DLD1 (cell line): ENCODE measurements around the gene RTRAF.

Source experiments
- in situ Hi-C: cut with HindIII; loops from 2 replicates; pipeline ENCODE4 v1.10.0; 2017; ENCODE audit warnings: low sequenced_read_pairs

The RTRAF gene

DNA sequence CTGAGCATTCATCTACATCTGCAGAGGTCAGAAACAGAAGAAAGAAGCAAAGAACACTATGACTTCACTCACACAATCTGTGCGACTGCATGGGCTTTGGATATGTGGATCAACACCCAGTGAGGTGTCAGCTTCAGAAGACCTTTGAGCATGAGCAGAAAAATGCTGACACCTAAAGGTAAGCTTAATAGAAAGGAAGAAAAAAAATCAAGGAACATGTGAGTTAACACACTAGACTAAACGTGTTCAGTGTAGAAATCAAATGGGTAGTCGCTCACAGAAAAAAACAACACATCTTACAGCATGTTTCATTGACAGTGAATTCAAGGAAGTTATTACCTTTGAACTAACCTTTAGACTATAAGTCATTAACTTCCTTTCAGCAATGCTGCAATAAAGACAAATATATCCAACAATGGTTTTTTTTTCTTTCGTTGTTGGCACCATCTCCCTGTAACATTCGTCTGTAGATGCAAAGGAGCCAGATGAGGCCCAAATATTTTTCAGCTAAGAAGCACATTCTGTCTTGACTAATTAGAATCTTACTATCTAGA is 30.9 kb downstream of the RTRAF start:
- in situ Hi-C loops = no loop called here

DNA sequence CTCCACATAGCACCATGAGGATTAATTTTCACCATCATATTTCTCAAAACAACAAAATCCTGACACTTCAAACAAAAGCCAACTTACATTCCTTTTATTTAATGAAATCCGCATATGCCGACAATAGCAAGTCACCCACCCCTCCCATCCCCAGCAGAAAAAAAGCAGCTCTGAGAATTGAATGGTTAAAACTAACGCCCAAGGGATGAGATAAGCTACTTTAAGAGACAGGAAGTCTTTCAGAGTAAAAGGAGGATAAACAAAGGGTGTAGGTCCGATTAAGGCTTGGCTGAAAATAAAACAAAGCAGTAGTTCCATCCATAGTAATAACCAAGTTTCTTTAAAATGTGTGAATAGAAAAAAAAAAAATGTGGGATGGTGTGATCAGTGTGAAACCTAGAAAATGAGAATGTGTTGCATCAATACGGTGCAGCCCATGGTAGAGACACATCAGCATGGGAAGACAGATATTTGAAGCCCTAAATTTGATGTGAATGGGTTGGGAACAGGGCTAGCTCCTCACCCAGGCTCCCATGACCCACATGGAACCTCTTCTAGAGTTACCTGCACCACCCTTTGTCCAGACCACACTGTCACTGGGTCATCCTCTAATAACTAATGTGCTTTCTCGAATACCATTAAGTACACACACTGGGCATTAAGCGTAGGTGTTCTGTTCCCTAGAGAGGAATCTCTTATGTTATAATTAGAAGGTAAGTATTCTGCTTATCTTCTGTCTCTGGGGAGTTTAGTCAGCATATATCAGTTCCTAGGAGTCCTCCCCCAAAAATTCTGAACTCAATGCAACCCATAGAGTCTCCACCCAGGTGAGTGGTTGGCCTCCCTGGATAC is 31.7 kb downstream of the RTRAF start:
- in situ Hi-C loops = no loop called here

DNA sequence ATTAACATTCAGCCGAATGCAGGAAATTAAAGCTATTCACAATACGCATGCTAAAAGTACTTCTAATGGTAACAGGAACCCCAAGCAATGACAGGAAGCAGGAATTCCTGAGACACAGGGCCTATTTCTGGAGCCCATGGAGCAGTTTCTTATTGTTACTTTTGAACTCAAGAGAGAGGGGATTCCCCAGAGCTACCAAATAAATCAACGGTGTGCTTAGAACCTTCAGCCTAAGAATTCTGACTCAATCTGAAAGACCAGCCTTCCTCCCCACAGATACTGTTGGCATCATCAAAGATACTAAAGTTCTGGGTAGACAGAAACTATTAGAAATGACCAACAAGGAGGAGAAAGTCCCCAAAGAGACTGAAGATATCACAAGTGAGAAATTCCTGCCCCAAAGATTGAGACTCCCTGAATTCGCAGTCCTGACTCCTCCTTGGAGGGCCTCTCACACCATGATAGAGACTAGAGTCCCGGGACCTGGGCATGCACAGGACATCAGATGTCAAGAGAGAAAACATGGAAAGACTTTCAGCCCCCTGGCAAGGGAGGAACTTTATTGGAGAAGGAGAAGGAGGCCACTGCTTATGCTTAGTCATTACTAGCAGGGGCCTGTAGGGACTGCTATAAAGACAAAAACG is 32.7 kb downstream of the RTRAF start:
- in situ Hi-C loops = no loop called here

DNA sequence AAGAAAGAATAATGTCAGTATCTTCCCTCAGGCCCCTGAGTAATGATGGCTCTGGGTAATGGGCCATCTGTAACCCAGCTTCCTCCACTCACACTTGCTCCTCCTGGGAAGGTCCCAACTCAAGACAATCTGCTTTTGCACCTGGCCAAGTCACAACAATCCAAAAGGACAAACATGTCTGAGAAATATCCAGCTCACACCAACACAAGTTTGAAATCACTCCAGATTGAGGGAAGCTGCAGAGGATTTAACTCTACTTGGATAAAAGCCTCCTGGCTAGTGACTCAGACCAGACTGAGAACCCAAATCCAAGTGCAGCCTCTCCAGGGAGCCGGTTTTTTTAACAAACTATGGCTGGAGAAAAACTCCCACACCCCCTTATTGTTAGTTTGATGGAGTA is 34.2 kb downstream of the RTRAF start:
- in situ Hi-C loops = no loop called here

DNA sequence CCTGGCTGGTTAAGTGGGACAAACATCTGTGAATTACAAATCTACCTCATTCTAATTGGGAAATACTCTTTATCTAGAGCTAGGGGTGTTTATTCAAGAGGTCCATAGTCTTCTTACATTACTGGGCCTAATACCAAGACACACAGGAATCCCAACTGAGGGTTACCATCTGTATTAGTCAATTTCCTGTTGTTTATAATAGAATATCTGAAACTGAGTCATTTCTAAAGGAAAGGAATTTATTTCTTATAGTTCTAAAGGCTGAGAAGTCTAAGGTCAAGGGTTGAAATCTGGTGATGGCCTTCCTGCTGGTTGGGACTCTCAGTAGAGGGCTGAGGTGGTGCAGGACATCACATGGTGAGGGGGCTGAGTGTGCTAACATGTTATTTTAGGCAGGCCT is 36.0 kb downstream of the RTRAF start:
- in situ Hi-C loops = no loop called here

DNA sequence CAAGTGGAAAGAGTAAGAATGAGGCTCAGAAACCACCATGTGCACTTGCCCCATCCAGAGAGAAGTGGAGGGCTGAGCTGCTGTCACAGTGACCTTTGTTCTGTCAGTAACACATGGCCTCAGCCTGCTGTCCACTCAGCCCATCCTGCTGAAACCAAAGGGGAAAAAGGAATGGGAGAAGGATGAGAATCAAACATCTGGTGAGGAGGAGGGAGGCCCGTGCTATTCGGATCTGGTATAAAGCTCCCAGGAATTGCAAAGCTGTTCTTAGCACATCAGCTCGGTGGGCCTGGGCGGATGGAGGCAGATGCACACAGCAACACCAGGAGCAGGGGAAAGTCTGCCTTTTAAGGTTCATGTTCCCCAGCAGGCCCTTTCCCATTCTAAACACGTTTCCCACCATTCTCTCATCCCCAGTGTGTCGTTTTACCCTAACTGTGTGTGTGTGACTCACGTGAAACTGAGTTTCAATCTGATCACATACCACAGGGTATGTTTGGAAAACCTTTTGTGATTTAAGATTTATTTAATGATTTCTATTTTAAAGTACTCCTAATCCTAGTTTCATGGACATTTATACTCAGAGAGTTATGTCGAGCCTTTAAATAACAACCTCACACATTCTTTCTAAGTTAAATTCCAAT is 36.8 kb downstream of the RTRAF start:
- in situ Hi-C loops = no loop called here

DNA sequence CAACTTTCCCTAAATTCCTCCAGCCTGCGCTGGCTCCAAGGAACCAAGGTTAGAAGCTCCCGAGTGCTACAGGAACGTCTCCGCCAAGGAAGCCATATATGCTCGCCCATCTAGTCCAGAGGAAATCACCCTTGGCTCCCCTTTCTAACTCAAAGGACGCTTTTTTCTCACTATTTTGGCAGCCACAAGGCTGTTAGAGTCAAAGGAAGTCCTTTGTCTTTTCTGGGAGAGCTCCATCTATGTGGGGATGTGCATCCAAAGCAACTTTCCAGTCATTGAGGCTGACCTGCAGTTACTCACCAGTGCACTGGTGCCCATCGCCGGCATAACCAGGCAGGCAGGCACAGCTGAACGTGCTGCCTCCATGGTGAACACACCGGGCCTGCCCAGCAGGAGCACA is 37.6 kb downstream of the RTRAF start:
- in situ Hi-C loops = no loop called here

DNA sequence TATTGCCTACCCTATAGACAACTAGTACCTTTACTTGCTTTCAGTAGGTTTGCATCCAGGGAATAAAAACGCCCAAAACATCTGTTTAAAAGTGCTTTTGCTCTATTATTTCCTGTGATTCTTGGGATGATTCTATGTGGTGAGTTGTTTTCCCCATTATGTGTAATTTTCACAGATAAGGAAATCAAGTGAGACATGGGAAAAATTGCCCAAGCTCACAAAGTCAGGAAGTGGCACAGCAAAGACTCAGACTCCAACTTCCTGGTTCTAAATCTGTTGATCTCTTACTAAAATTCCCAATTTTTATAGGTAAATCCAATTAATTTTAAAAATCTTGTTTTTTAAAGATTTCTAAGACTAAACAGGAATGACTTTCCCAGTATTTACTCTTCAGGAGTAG is 40.5 kb downstream of the RTRAF start:
- in situ Hi-C loops = no loop called here

DNA sequence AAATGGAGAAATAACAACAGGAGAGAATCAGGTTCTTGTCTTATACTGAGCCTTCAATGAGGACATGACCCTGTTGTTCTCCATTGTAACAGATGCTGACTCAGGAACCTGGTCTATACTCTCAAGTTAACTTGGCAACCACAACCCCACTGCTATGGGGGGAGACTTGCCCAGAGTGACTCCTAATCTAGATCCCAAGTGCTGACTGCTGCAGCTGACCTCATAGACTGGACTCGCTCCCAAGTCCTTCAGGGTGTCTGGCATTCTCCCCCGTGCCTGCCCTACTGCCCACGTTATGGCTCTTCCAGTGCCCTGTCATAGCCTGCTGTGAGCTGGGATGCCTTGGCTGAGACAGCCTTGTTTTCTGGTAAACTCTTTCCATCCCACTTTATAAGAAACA is 42.4 kb downstream of the RTRAF start:
- in situ Hi-C loops = no loop called here

DNA sequence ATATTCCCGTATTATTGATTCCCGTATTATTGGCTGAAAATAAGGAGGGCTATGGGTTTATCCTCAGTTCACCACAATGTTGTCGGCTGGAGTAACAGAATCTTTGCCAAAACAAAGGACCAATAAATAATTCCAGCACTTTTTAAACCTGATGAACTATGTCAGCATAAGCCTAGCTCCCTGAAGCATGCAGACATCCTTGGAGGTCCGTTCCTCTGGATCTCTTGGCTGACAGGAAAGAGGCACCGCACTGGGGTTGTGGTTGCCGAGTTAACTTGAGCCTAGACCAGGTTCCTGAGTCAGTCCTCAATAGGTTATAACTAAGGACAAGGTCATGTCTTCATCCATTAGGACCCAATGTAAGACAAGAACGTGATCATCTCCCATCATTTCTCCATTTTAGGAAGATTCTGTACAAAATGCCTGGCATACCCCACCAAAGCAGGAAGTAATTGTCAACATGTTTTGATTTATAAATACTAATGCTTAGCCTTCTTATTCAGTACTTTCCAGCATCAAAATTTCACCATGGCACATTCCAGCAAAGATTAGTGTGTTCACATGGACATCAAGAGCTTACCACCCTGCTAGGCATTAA is 43.0 kb downstream of the RTRAF start:
- in situ Hi-C loops = no loop called here

DNA sequence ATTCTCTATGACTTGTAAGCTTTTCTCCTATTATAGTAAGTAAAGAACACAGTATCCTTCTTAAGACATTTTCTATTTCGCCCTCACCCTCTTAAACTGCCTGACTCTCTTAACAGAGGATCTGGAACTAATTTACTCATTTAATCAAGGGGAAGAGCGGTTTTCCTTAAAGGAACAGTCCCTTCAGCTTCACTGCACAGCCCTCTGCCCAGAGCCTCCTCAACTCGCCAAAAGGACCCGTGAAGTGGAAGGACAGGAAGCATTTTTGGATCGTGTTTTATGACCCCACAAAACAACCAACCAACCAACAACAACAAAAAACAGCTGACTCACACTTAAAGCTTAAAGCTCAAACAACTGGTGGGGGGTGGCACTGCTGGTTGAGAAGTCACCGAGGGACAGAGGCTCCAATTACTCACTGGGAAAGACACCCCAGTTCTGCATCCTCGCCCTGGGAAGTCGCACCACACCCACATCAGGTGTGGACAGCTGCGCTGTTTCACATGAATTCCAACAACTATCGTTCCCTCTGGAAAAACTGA is 43.8 kb downstream of the RTRAF start:
- in situ Hi-C loops = no loop called here

DNA sequence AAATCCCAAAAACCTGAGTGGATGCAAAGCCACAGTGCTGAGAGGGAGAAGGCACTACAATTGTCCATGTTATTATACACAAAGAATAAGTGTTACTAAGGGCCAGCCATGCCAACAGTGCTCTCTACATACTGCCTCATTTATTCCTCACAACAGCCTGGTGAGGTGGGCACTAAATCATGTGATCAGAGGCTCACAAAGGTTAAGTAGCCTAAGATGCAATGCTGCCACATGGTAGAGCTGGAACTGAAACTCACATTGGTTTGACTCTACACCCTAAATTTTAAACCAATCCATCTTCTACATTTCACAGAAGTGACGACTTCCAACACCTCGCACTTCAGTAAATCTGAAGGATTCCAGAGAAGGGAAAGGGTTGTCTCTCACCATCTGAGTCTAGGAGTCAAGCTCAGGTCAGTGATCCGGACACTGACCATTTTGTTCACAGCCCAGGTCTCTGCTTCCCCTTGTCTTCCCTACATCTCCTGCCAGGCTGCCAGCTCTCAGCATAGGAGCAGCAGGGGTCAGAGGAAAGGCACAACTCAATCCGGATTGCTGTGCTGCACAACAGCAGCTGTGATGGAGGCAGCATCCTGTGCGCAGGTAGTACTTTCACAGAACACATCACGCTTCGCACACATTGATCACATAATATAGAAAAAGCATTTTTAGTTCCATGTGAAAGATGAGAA is 49.9 kb downstream of the RTRAF start:
- in situ Hi-C loops = no loop called here

DNA sequence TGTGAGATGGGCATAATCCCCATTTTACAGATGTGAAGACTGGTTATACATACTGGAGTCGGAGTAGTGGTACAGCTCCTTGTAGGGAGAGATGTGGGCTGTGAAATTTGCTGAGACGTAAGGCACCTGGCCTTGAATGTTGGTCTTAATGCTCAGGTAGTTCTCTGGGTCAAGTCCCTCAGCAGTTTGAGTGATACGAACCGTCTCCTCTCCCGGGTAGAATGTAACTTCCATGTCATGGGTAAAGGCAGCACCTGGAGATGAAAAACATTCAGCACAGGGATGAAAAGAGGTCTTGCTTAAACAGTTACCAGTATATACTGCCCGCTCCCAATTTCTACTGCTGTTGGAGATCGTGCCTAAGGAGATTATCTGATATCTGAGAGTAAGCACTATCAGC is 51.3 kb downstream of the RTRAF start:
- in situ Hi-C loops = no loop called here

DNA sequence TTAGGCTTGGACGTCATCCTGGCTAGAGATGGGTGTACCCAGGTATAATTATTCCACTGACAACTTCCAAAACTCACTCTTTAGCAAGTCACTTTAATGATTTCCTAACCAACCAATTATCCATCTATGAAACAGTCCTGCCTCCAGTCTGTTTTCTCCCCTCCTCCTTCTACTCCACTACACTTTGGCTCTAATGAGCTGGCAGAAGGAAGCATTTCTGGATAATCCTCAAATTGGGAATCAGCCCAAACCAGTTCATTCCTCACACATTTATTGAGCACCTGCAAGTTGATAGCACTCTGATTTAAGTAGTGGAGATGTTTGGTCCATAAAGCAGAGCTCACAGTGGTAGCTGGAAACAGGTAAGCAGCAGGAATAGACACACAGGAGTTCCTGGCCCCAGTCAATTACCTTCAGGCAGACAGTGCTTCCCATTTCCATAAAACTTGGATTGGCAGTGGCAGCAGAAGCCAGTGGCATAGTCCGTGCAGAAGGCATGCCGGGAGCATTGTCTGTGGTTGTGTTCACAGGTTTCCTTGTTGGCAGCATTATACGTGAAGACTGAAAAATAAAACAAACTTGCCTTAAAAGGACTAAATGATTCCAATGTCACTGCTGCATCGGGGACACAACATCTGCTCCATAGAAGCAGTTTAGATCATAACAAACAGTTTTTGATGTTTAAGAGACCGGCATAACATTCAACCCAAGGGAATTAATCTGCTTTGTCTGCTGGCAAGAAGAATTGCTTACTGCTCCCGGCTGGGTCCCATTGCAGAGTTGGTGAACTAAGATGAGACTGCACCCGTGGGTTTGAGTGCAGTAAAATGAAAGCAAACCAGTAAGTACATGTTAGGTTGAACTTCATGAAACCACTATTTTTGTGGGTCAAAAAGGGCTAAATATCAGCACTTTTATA is 53.3 kb downstream of the RTRAF start:
- in situ Hi-C loops = no loop called here

DNA sequence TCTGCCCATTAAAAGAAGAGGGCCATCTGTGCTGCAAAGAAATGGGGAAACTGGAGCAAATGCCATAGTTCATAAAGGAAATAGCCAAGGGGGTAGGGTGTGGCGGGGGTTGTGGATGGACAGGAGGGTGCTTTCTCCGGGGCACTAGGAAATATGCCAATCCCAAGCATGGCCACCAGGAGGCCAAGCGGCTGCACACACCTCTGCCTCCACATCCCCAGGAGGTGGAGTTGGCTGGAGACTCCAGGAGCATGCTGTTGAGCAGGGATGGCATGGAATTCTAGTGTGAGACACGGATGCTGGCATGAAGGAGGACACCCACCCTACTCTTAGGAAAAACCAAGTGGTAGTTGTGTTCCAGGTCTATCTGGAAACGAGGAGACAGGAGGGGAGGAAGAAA is 54.3 kb downstream of the RTRAF start:
- in situ Hi-C loops = no loop called here

DNA sequence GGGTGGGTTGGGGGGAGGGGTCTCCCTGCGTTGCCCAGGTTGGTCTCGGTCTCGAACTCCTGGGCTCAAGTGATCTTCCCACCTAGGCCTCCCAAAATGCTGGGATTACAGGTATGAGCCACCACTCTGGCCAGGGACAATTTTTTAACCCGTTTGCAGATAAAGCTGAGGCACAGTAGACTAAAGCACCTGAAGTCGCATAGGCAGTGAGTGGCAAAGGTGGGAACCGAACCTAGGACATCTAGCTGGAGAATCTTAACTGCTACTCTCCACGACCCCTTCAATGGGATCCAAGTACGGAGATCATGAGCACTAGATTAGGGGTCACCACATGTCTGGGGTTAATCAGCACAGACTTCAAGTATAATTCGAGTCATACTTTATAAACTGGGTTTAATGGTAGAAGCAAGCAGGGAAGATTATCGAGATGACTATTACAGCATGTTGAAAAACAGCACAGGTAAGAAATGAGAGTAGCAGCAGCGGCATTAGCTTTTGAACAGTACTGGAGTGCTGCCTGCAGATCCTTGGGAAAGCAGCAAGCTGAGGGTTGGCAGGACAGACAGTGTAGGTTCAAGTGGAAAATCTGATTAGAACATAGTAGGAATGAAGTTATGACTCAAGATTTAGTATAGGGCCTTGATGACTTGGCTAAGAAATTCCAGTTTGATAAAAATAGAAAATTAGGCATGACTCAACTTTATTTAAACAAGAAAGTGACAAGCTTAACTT is 55.6 kb downstream of the RTRAF start:
- in situ Hi-C loops = no loop called here

DNA sequence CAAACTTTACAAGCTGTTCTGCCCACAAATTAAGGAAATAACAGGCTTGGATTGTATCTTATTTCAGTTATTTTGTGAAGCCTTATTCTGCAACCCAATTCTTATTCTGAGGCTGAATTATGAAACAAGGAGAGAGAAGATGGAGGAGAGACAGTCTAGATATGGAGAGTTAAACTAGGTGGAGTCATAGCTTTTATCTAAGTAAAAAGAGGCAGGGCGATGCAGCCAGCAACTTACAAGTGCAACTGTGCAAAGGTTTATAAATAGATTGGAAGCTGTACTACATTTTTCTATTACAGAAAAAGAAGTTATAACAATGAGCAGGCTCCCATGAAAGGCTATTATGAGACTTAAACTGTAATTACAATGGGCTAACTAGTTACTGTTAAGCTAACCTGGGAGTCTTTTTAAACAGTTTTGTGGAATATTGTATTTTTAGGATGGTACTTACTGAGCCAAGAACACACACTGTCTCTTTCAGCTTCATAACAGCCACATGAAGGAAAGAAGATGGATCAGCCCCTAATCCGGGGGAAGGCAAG is 57.1 kb downstream of the RTRAF start:
- in situ Hi-C loops = no loop called here

DNA sequence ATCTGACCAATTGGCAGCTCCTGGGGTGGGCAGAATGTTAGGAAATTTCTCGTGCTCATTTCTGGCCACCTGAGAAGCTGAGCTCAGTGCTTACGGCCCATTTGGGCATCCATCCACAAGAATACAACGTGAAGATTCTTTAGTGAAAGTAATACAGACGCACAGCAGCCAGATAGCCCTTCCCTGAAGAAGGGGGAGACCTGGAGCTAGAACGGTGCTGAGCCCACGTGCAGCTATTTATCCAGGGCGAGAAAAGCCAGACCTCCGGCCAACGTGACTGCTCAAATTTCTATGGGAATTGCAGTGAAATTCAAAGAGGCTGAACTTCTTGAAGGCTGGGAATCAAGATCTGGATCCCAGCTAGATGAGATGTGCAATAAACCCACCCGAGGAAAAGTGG is 58.8 kb downstream of the RTRAF start:
- in situ Hi-C loops = no loop called here
